IMR-90 (cell line): ENCODE data around the gene ABHD3.

Experiments
- BHLHE40 ChIP-seq: fragments of 150-350 bp; IDR thresholded peaks from 2 replicates; pipeline ENCODE4 v1.6.1; 2016; ENCODE audit warnings: mild to moderate bottlenecking, low read depth, low read length
- CTCF ChIP-seq: conservative IDR thresholded peaks from 2 replicates; pipeline ENCODE4 v1.5.1; 2012; ENCODE audit warnings: mild to moderate bottlenecking, low read depth, low read length, improper control_type of control experiment
- NFE2L2 ChIP-seq: fragments of 150-350 bp; IDR thresholded peaks from 2 replicates; pipeline ENCODE4 v1.6.1; 2016; ENCODE audit warnings: low read depth, mild to moderate bottlenecking, low read length
- POLR2A ChIP-seq: IDR thresholded peaks from 2 replicates; pipeline ENCODE4 v1.6.1; 2012; ENCODE audit warnings: mild to moderate bottlenecking, low read depth, low read length
- RCOR1 ChIP-seq: IDR thresholded peaks from 2 replicates; pipeline ENCODE4 v1.6.1; 2012; ENCODE audit warnings: mild to moderate bottlenecking, low read length, improper control_type of control experiment; ENCODE audit not compliant: insufficient replicate concordance
- RFX5 ChIP-seq: IDR thresholded peaks from 2 replicates; pipeline ENCODE4 v1.8.0; 2012; ENCODE audit warnings: low read depth, mild to moderate bottlenecking, low read length, moderate library complexity
- TF ChIP-seq, protein P1 (sequence below): fragments of 150-350 bp; IDR thresholded peaks from 2 replicates; pipeline ENCODE4 v1.6.1; 2017; ENCODE audit warnings: mild to moderate bottlenecking, antibody characterized with exemption, low read length, low read depth

DNA sequence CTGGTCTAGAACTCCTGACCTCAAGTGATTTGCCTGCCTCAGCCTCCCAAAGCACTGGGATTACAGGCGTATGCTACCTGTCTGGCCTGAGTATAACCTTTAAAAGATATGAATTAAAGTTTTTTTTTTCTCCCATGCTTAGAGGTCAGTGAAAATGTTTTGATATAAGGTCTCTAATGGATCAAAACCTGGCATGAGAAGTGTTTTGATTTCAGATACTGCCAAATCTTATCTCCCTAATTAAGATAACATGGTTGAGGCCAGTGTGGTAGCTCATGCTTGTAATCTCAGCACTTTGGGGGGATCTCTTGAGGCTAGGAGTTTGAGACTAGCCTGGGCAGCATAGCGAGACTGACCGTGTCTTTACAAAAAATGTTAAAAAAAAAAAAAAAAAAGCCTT lies 51.2 kb downstream of the ABHD3 start:
- TF ChIP-seq CTCF: no peak
- TF ChIP-seq POLR2A: no peak
- TF ChIP-seq RFX5: no peak
- TF ChIP-seq, protein P1, sequence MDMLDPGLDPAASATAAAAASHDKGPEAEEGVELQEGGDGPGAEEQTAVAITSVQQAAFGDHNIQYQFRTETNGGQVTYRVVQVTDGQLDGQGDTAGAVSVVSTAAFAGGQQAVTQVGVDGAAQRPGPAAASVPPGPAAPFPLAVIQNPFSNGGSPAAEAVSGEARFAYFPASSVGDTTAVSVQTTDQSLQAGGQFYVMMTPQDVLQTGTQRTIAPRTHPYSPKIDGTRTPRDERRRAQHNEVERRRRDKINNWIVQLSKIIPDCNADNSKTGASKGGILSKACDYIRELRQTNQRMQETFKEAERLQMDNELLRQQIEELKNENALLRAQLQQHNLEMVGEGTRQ: no peak
- TF ChIP-seq RCOR1: no peak
- no peak for TF ChIP-seq BHLHE40
- no peak for TF ChIP-seq NFE2L2
